Keratinocyte (primary cell): ENCODE results near the gene VAV2. TPM values are rescaled to one million over a fixed set of nuclear protein-coding genes. Genes with fewer than 3 reads are reported as not detected.

Source experiments
- DNase-seq: peaks from one replicate; pipeline ENCODE4 v3.0.0-alpha.2; 2011; ENCODE audit warnings: low read depth, missing footprints, low spot score
- FAIRE-seq: peaks from 2 replicates; lab custom pipeline; 2011; peaks lifted over from hg19 to GRCh38; lab: Jason Lieb, UNC
- H2AFZ ChIP-seq: 2 replicates; pipeline ENCODE4 v1.6.0; 2012; ENCODE audit warnings: low read length, control low read depth, inconsistent platforms; ENCODE audit not compliant: control insufficient read depth
- H3K27ac ChIP-seq: 2 replicates; pipeline ENCODE4 v1.5.1; 2011; ENCODE audit warnings: low read length; ENCODE audit not compliant: control insufficient read depth, insufficient read depth
- H3K27me3 ChIP-seq: 3 replicates; pipeline ENCODE4 v1.6.0; 2011; ENCODE audit warnings: low read length; ENCODE audit not compliant: control insufficient read depth, insufficient read depth; ENCODE audit errors: extremely low read depth
- H3K36me3 ChIP-seq, 2 experiments: 2 replicates in 1 of 2; 3 replicates in 1 of 2; pipeline ENCODE4 v1.5.1; 2011; ENCODE audit warnings: low read length in 2 of 2, mild to moderate bottlenecking in 1 of 2; ENCODE audit not compliant: control insufficient read depth in 2 of 2, insufficient read depth in 2 of 2; ENCODE audit errors: extremely low read depth in 1 of 2
- H3K4me1 ChIP-seq: 3 replicates; pipeline ENCODE4 v1.5.1; 2011; ENCODE audit warnings: low read length; ENCODE audit not compliant: control insufficient read depth, insufficient read depth; ENCODE audit errors: extremely low read depth
- H3K4me2 ChIP-seq: 3 replicates; pipeline ENCODE4 v1.6.0; 2011; ENCODE audit warnings: low read depth, low read length; ENCODE audit not compliant: control insufficient read depth, insufficient read depth; ENCODE audit errors: extremely low read depth
- H3K4me3 ChIP-seq, 3 experiments: fragments of 200-600 bp in 1 of 3; sonication (generic) in 1 of 3; 2 replicates in 2 of 3; 3 replicates in 1 of 3; pipeline ENCODE4 v1.5.1; 2011 to 2016; ENCODE audit warnings: low read length in 3 of 3, mild to moderate bottlenecking in 3 of 3, control low read depth in 2 of 3, inconsistent platforms in 1 of 3, low read depth in 1 of 3, mixed read lengths in 1 of 3, mixed run types in 1 of 3, moderate library complexity in 1 of 3; ENCODE audit not compliant: control insufficient read depth in 2 of 3, insufficient read depth in 2 of 3; ENCODE audit errors: extremely low read depth in 1 of 3
- H3K79me2 ChIP-seq: 2 replicates; pipeline ENCODE4 v1.6.0; 2012; ENCODE audit warnings: low read length; ENCODE audit not compliant: control insufficient read depth, insufficient read depth
- H3K9ac ChIP-seq: 3 replicates; pipeline ENCODE4 v1.6.0; 2011; ENCODE audit warnings: low read length; ENCODE audit not compliant: control insufficient read depth, insufficient read depth; ENCODE audit errors: extremely low read depth
- H3K9me1 ChIP-seq: 3 replicates; pipeline ENCODE4 v1.6.0; 2011; ENCODE audit warnings: low read length; ENCODE audit not compliant: control insufficient read depth, insufficient read depth; ENCODE audit errors: extremely low read depth
- H3K9me3 ChIP-seq: 2 replicates; pipeline ENCODE4 v1.5.1; 2012; ENCODE audit warnings: low read depth, low read length; ENCODE audit not compliant: control insufficient read depth
- H4K20me1 ChIP-seq: 3 replicates; pipeline ENCODE4 v1.6.0; 2011; ENCODE audit warnings: low read length; ENCODE audit not compliant: control insufficient read depth, insufficient read depth; ENCODE audit errors: extremely low read depth
- CTCF ChIP-seq, 3 experiments: IDR thresholded peaks in 1 of 3; conservative IDR thresholded peaks in 1 of 3; optimal IDR thresholded peaks in 1 of 3; 2 replicates in 2 of 3; 3 replicates in 1 of 3; pipeline versions ENCODE3 to v1.5.1; 2011; ENCODE audit warnings: low read length in 3 of 3, mild to moderate bottlenecking in 3 of 3, moderate library complexity in 2 of 3, control low read depth in 1 of 3, inconsistent platforms in 1 of 3; ENCODE audit not compliant: insufficient read depth in 2 of 3; ENCODE audit errors: extremely low read depth in 1 of 3
- EZH2 ChIP-seq: IDR thresholded peaks from one replicate; pipeline ENCODE4 v1.6.1; 2012; ENCODE audit warnings: inconsistent platforms, mild to moderate bottlenecking, low read length, moderate library complexity
- dilution Hi-C: fragments of 300-500 bp; cut with MboI; formaldehyde crosslinking; loops from one replicate; pipeline ENCODE4 v1.7.0; 2020; ENCODE audit warnings: low sequenced_read_pairs; ENCODE audit not compliant: extremely low pct_ligation_motif_present
- polyA plus RNA-seq, 5 experiments: library from polyadenylated mRNA; depleted of rRNA in 3 of 5; stranded (reverse) in 3 of 5; stranded (forward) in 1 of 5; unstranded in 1 of 5; fragments of >200 nt; gene quantifications; 1 replicate in 1 of 5; 2 replicates in 3 of 5; 3 replicates in 1 of 5; pipeline versions ENCODE4 v1.2.1 to v1.2.3, GENCODE V29; 2011 to 2012; ENCODE audit warnings: missing spikeins in 2 of 5, low read depth in 1 of 5, low replicate concordance in 1 of 5

Gene VAV2
- polyA plus RNA-seq, 1 donor (not counting 4 experiments of a cell fraction or from before 2014, with no cell fraction given) = 16.4 TPM

- DNase-seq = no peak
- H3K79me2 ChIP-seq = peaks cover 30% of the 10 kb centered on the region
- FAIRE-seq = no peak
Observed at GRCh38 chr9:133850937-133851336, 141.2 kb downstream of the VAV2 start.

DNA sequence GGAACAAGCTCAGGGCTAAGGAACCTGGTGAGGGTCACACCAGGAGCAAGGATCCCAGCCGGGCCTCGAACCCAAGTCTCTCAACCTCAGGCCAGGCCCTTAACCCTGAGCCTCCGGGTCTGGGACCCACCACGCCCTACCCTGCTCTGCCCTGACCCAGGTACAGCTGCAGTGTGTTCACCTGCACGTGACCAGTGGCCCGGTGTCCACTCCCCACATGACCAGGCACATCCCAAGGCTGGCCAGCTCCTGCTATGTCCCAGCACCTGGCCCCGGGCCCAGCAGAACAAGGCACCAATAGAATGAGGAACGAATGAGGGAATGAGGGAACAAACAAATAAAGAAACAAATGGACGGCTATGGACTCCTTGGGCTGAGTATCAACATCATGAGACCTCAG, 142.0 kb downstream of the VAV2 start:
- Histone ChIP-seq H3K27ac (no peak overlapping the region), H3K4me3 (no peak overlapping the region), H3K9ac (no peak overlapping the region), H3K27me3 (no peaks in the 10 kb centered on the region), H3K9me3 (no peaks in the 10 kb centered on the region), H3K9me1 (no peaks in the 10 kb centered on the region), H3K79me2 (peaks cover 27% of the 10 kb centered on the region), H4K20me1 (peaks cover 19% of the 10 kb centered on the region), H3K36me3 (peaks cover 0 to 9% of the 10 kb centered on the region in 2 experiments), H3K4me2 (no peak overlapping the region), H2AFZ (no peak overlapping the region), H3K4me1 (no peaks in the 10 kb centered on the region)
- FAIRE-seq = no peak
- DNase-seq = no peak
- dilution Hi-C loops = no loop called here
- TF ChIP-seq CTCF (optimal IDR thresholded peaks at IDR 0.05 in 1 of 3, IDR thresholded peaks at IDR 0.05 in 1 of 3, conservative IDR thresholded peaks at IDR 0.05 in 1 of 3; ENCODE audit: extremely low read depth in 1 of 3, insufficient read depth in 2 of 3, low read length in 3 of 3) = no peak
- no peak for TF ChIP-seq EZH2

More at GRCh38 chr9:133850937-133851336, 141.2 kb downstream of the VAV2 start:
- H3K4me3 ChIP-seq = no peak overlapping the region
- H3K27ac ChIP-seq = no peak overlapping the region
- H3K36me3 ChIP-seq = peaks cover 0 to 8% of the 10 kb centered on the region in 2 experiments
- peaks cover 19% of the 10 kb centered on the region for H4K20me1 ChIP-seq
- no peak overlapping the region for H2AFZ ChIP-seq
- no peaks in the 10 kb centered on the region for H3K9me1 ChIP-seq
- TF ChIP-seq EZH2 = no peak
- TF ChIP-seq CTCF (optimal IDR thresholded peaks at IDR 0.05 in 1 of 3, IDR thresholded peaks at IDR 0.05 in 1 of 3, conservative IDR thresholded peaks at IDR 0.05 in 1 of 3; ENCODE audit: extremely low read depth in 1 of 3, insufficient read depth in 2 of 3, low read length in 3 of 3) = no peak
- no peaks in the 10 kb centered on the region for H3K9me3 ChIP-seq
- H3K9ac ChIP-seq = no peak overlapping the region
- dilution Hi-C loops = no loop called here
- no peak overlapping the region for H3K4me2 ChIP-seq
- H3K4me1 ChIP-seq = no peaks in the 10 kb centered on the region
- no peaks in the 10 kb centered on the region for H3K27me3 ChIP-seq
